ENCODE data around the gene C19orf81.

C19orf81 gene

DNA sequence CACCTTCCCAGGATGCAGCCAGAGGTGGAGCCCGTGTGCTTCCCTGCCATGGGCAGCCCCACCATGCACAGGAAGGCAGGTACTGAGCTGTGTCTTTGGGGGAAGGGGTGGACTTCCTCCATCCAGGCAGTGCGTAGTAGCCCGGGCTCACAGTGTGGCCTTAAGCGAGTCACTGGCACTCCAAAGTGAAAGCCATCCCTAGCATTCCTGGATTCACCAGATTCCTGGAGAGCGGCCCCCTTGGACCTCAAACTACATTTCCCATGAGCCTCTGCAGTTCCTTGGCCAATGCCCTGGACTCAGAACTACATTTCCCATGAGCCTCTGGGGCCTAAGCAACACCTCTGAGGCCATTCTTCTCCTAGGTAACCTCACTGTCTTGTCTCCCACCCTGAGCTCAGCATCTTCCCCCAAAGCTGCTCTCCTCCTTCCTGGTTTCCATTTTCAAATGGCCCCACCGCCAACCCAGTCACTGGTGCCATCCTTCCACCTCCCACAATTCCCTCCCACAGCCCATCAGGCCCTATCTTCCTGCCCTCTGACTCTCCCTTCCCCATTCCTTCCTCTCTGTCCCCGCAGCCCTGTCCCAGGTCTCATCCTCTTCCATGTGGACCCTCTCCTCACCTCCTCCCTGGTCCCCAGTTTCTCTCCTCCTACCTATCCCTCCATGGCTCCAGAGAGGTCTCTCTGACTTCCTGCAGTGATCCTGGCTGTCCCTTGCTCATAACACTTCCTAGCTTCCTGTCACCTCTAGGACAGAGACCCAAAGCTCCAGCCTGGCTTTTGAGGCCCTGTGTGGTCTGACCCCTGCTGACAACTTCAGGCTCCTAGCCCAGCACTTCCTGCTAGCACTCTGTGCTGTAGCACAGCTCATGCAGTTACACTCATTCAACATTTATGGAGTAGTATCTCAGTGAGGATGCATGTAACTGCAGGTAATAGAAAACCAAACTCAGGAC, at the start of gene C19orf81 (continued):
- TF ChIP-seq, protein P1, sequence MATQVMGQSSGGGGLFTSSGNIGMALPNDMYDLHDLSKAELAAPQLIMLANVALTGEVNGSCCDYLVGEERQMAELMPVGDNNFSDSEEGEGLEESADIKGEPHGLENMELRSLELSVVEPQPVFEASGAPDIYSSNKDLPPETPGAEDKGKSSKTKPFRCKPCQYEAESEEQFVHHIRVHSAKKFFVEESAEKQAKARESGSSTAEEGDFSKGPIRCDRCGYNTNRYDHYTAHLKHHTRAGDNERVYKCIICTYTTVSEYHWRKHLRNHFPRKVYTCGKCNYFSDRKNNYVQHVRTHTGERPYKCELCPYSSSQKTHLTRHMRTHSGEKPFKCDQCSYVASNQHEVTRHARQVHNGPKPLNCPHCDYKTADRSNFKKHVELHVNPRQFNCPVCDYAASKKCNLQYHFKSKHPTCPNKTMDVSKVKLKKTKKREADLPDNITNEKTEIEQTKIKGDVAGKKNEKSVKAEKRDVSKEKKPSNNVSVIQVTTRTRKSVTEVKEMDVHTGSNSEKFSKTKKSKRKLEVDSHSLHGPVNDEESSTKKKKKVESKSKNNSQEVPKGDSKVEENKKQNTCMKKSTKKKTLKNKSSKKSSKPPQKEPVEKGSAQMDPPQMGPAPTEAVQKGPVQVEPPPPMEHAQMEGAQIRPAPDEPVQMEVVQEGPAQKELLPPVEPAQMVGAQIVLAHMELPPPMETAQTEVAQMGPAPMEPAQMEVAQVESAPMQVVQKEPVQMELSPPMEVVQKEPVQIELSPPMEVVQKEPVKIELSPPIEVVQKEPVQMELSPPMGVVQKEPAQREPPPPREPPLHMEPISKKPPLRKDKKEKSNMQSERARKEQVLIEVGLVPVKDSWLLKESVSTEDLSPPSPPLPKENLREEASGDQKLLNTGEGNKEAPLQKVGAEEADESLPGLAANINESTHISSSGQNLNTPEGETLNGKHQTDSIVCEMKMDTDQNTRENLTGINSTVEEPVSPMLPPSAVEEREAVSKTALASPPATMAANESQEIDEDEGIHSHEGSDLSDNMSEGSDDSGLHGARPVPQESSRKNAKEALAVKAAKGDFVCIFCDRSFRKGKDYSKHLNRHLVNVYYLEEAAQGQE (tag by site-specific recombination; IDR thresholded peaks at IDR 0.05), result no peak
- TF ChIP-seq PRDM10 (tag by site-specific recombination; IDR thresholded peaks at IDR 0.05) (peak; percentile 55; the same call in 1 of the 2 replicates), ZNF645 (tag by site-specific recombination; IDR thresholded peaks at IDR 0.05) (no peak), ZNF223 (tag by site-specific recombination; IDR thresholded peaks at IDR 0.05) (no peak), ZNF350 (tag by site-specific recombination; IDR thresholded peaks at IDR 0.05) (no peak), ATF2 (tag by site-specific recombination; IDR thresholded peaks at IDR 0.05; ENCODE audit: low read depth) (no peak), ZNF112 (tag by site-specific recombination; IDR thresholded peaks at IDR 0.05) (0 out of 2 replicates have a peak, but pooled peaks have one; percentile 44), ZNF747 (tag by site-specific recombination; IDR thresholded peaks at IDR 0.05) (no peak), ZNF785 (tag by site-specific recombination; IDR thresholded peaks at IDR 0.05) (peak; percentile 84; the same call in 1 of the 2 replicates), ZNF843 (tag by site-specific recombination; IDR thresholded peaks at IDR 0.05) (0 out of 2 replicates have a peak, but pooled peaks have one; percentile 39), ZNF335 (tag by site-specific recombination; conservative IDR thresholded peaks at IDR 0.05) (peak; percentile 79), ZXDB (tag by site-specific recombination; IDR thresholded peaks at IDR 0.05) (peak; percentile 34; the same call in 1 of the 2 replicates)
- TF ChIP-seq, protein P2, sequence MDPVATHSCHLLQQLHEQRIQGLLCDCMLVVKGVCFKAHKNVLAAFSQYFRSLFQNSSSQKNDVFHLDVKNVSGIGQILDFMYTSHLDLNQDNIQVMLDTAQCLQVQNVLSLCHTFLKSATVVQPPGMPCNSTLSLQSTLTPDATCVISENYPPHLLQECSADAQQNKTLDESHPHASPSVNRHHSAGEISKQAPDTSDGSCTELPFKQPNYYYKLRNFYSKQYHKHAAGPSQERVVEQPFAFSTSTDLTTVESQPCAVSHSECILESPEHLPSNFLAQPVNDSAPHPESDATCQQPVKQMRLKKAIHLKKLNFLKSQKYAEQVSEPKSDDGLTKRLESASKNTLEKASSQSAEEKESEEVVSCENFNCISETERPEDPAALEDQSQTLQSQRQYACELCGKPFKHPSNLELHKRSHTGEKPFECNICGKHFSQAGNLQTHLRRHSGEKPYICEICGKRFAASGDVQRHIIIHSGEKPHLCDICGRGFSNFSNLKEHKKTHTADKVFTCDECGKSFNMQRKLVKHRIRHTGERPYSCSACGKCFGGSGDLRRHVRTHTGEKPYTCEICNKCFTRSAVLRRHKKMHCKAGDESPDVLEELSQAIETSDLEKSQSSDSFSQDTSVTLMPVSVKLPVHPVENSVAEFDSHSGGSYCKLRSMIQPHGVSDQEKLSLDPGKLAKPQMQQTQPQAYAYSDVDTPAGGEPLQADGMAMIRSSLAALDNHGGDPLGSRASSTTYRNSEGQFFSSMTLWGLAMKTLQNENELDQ (tag by site-specific recombination; IDR thresholded peaks at IDR 0.05; ENCODE audit: low read depth), result no peak
- TF ChIP-seq, protein P3, sequence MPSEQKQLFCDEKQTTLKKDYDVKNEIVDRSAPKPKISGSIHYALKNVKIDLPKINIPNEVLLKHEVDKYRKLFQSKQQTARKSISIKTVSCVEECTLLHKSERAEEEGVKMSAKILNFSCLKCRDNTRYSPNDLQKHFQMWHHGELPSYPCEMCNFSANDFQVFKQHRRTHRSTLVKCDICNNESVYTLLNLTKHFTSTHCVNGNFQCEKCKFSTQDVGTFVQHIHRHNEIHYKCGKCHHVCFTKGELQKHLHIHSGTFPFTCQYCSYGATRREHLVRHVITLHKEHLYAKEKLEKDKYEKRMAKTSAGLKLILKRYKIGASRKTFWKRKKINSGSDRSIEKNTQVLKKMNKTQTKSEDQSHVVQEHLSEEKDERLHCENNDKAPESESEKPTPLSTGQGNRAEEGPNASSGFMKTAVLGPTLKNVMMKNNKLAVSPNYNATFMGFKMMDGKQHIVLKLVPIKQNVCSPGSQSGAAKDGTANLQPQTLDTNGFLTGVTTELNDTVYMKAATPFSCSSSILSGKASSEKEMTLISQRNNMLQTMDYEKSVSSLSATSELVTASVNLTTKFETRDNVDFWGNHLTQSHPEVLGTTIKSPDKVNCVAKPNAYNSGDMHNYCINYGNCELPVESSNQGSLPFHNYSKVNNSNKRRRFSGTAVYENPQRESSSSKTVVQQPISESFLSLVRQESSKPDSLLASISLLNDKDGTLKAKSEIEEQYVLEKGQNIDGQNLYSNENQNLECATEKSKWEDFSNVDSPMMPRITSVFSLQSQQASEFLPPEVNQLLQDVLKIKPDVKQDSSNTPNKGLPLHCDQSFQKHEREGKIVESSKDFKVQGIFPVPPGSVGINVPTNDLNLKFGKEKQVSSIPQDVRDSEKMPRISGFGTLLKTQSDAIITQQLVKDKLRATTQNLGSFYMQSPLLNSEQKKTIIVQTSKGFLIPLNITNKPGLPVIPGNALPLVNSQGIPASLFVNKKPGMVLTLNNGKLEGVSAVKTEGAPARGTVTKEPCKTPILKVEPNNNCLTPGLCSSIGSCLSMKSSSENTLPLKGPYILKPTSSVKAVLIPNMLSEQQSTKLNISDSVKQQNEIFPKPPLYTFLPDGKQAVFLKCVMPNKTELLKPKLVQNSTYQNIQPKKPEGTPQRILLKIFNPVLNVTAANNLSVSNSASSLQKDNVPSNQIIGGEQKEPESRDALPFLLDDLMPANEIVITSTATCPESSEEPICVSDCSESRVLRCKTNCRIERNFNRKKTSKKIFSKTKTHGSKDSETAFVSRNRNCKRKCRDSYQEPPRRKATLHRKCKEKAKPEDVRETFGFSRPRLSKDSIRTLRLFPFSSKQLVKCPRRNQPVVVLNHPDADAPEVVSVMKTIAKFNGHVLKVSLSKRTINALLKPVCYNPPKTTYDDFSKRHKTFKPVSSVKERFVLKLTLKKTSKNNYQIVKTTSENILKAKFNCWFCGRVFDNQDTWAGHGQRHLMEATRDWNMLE (tag by site-specific recombination; conservative IDR thresholded peaks at IDR 0.05; ENCODE audit: low read depth), result 0 out of 2 replicates have a peak, but pooled peaks have one; percentile 32
- TF ChIP-seq, protein P4, sequence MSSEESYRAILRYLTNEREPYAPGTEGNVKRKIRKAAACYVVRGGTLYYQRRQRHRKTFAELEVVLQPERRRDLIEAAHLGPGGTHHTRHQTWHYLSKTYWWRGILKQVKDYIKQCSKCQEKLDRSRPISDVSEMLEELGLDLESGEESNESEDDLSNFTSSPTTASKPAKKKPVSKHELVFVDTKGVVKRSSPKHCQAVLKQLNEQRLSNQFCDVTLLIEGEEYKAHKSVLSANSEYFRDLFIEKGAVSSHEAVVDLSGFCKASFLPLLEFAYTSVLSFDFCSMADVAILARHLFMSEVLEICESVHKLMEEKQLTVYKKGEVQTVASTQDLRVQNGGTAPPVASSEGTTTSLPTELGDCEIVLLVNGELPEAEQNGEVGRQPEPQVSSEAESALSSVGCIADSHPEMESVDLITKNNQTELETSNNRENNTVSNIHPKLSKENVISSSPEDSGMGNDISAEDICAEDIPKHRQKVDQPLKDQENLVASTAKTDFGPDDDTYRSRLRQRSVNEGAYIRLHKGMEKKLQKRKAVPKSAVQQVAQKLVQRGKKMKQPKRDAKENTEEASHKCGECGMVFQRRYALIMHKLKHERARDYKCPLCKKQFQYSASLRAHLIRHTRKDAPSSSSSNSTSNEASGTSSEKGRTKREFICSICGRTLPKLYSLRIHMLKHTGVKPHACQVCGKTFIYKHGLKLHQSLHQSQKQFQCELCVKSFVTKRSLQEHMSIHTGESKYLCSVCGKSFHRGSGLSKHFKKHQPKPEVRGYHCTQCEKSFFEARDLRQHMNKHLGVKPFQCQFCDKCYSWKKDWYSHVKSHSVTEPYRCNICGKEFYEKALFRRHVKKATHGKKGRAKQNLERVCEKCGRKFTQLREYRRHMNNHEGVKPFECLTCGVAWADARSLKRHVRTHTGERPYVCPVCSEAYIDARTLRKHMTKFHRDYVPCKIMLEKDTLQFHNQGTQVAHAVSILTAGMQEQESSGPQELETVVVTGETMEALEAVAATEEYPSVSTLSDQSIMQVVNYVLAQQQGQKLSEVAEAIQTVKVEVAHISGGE (tag by site-specific recombination; conservative IDR thresholded peaks at IDR 0.05; ENCODE audit: low read depth), result peak; percentile 44; the same call in 1 of the 2 replicates
